RPMI7951 (cell line): ENCODE measurements around the gene ACBD4. TPM values are rescaled to one million over a fixed set of nuclear protein-coding genes. Genes with fewer than 3 reads are reported as not detected.
"Not testable (repeated sequence)": the region's sequence is repeated elsewhere in the genome, so short reads cannot be mapped to it uniquely, and the experiment has no call there.

ENCODE experiments used
- DNase-seq: peaks from one replicate; pipeline ENCODE4 v3.0.0-alpha.2; 2012; ENCODE audit warnings: low read depth
- total RNA-seq: library from RNA; depleted of rRNA; stranded (reverse); fragments of >200 nt; shearing (Covaris generic); gene quantifications from 2 replicates; pipeline ENCODE4 v1.2.3, GENCODE V29; 2014

The ACBD4 gene
- total RNA-seq, 1 experiment from 2014 or later = 1.1 TPM

DNA sequence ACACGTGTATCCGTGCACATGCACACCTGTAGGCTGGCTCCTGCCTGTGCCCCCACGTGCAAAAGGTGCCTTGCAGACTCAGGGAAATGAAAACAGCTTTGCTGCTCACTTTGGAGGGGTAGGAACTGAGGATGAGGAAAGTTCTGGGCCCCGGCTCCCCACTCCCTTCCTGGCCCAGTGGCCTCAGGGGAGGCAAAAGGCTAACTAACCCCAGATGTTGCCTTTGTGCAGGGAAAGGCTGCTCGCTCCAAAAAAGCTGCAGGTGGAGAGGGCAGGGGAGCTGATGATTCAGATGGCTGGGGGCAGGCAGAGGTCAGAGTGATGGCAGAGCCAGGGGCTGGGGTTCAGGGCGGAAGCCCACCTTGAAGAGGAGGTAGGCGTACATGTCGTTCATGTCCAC lies 15.5 kb upstream of the ACBD4 start:
- DNase-seq = no peak

DNA sequence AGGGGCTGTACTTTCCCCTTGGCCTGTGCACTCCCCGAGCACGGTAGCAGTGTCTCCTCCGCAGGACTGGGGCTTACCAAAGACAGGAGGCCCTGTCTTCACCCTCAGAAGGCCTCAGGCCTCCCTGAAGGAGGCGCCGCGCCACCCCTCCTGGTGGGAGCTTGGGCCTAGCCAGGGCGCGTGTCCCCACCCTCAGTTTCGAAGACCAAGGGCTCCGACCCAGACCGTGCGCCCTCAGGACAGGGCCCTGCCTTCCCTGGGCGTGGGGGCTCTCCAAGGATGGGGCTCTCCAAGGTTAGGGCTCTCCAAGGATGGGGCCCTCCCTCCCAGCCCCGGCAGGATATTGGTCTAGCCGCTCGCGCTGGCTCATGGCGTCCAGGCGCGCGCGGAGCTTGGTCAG lies 14.9 kb upstream of the ACBD4 start:
- DNase-seq = no peak

DNA sequence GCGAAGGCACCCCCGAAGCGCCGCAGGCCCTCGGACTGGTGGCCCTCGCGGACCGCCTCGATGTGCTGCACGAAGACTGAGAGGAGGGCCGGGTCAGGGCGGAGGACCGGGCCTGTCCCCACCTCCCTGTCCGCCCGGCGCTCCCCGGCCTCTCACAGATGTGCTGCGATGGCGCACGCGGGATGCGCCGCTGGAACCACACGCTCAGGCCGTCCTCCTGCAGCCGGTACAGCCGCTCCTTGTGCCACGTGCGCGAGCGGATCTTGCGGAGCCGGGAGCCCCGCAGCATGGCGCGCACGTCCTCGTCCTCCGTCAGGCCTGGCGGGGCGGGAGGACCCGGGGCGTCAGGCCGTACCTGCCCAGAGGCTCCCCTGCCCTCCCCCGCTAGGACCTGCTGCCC lies 14.4 kb upstream of the ACBD4 start:
- no peak for DNase-seq

DNA sequence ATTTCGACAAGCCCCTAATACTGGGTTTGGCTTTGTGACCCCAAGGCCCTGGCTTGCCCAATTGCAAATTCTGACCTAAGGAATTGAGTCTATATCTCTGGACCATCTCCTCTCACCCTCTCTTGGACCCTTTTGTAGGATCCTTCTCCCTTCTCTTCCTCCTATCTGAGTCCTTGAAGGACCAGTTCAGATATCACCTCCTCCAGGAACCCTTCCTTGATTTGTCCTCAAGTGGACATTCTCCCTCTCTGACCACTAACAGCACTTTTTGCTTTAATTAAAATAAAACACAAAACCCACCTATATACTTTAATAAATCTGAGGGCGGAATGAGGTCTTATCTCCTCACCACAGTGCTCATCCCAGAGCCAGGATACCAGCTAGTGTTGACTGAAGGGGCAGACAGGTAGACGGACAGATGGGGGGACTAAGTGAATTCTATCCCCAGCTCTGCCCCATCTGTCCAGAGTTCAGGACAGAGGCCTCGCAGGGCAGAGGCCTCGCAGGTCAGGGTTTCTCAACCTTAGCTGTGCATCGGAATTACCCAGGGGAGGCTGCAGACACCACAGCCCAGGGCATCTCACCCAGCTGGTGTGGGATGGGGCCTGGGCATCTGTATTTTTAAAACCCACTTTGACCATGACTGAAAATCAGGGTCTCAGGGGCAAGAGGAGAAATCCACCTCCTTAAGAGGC lies 12.3 kb upstream of the ACBD4 start:
- no peak for DNase-seq

DNA sequence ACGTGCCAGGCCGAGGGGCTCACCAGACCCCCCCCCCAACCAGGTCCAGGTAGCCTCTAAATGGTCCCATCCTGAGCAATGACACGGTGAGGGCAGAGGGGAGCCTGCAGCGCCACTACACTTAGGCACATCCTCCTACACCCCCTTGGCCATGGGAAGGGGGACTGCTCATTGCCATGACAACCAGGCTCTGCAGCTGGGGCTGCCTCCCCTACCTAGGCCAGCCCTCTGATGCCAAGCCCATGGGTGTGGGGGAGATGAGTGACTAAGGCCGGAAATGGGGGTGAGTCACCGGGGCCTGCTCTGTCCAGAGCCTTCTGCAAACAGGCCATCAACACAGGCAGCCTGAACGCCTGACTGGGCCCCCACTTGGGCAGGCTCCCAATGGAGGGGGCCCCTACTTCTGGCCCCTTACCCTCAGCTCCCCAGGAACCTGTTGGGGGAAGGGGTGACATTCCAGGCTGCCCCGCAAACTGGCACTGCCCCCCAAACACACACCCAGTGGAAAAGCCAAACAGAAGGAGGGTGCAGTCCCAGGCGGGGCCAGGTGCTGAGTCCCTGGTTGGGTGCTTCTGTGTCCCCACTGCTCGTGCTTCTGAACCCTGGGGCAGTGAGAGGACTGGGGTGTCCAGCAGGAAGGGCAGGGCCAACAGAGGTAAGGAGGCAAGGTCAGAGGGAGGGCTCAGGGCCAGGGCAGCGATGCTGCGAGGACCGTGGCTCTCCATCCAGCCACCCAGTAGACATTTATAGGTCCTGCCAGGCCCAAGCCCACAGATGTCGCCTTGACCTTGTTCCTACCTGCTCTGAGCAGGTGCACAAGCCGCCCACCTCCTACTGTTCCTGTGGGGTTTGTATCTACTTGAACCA lies 11.3 kb upstream of the ACBD4 start:
- DNase-seq = peak; percentile 92

DNA sequence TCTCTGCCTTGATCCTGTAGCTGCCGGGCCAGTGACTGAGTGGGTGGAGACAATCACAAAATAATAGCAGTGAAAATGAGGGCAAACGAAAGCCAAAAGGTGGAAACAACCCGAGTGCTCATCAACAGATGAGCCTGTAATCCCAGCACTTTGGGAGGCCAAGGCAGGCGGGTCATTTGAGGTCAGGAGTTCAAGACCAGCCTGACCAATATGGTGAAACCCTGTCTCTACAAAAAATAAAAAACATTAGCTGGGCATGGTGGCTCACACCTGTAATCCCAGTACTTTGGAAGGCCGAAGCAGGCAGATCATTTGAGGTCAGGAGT lies 10.7 kb upstream of the ACBD4 start:
- DNase-seq = not testable (repeated sequence)

DNA sequence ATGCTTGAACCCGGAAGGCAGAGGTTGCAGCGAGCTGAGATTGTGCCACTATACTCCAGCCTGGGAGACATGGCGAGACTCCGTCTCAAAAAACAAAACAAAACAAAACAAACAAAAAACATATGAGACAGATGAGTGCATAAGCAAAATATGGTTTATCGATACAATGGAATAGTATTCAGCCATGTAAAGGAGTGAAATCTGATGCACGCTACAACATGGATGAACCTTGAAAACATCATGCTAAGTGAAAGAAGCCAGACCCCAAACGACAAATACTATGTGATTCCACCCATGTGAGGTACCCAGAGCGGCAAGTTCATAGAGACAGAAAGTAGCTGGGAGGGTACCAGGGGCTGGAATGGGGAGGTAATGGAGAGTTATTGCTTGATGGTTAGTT lies 10.0 kb upstream of the ACBD4 start:
- DNase-seq = no peak

DNA sequence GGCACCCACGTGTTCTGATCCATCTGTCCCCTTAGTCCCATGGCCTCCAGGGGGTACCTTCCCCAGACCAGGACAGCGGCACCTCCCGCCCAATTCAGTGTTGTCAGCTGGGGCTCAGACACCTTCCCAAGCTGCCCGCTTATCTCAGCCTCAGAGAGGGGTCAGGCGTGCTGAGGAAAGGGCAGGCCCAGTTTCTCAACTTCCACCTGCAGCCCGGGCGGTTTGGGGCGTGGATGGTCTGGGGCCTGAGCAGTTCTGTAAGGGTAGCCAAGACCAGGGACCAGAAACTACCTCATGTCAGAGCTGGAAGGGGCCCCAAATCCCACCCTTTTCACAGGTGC lies 8.3 kb upstream of the ACBD4 start:
- no peak for DNase-seq

DNA sequence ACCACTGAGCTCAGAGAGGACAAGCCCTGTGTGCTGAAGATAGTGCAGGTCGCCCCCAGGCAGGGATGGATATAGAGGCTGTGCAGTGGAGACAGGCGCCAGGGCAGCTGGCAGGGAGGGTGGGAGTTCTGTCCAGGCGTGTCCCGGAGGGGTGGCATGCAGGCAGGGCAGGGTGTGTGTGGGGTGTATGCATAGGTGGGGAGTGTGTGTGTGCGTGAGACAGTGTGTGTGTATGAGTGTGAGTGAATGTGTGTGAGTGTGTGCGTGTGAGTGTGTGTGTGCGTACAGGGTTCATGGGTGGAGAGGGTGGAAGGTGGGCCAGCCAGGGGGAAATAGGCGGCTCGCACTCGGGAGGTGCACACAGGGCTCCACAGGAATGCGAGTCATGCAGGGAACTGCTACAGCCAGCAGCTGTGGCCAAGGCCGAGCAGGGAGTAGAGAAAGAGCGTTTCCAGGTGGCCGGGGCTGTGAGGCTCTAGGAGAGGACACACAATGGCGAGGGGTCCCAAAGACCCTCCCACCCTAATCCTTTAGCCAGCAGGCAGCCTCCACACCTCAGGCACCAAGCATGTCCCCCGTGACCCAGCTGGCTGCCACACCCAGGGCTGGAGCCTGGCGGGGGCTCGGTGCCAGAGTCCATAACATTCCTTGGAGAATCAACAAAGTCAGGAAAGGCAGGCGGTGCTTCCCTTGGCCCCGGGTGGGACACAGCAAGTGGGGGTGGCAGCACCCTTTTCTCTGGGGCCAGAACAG lies 7.8 kb upstream of the ACBD4 start:
- DNase-seq = no peak

DNA sequence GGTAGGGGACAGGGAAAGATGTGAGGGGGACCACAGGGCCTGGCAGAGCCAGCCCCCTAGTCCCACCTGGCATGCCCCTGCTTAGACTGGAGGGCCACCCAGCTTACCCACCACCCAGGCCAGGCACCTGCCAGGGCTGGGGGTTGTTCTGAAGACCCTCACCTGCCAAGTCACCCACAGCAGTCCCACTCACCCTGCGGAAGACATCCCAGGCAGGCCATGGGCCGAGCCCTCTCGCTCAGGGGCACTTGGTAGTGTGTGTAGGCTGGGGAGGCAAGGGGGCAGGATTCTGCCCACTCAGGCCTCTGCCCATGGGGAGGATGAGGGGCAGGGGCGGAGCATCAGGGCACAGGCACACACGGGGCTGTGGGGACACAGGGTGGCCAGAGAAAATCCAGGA lies 7.2 kb upstream of the ACBD4 start:
- DNase-seq = no peak

DNA sequence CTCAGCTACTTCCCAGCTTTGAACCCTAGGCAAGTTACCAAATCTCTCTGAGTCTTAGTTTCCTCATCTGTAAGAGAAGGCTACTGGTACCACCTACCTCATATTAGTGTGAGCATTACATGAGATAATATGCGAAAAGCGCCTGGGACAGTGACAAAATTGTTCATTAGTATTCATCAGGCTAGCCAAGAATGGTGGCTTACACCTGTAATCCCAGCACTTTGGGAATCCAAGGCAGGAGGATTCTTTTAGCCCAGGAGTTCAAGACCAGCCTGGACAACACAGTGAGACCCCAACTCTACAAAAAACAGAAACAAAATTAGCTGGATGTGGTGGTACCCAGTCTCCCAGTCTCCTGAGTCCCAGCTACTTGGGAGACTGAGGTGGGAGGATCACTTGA lies 6.5 kb upstream of the ACBD4 start:
- no peak for DNase-seq

DNA sequence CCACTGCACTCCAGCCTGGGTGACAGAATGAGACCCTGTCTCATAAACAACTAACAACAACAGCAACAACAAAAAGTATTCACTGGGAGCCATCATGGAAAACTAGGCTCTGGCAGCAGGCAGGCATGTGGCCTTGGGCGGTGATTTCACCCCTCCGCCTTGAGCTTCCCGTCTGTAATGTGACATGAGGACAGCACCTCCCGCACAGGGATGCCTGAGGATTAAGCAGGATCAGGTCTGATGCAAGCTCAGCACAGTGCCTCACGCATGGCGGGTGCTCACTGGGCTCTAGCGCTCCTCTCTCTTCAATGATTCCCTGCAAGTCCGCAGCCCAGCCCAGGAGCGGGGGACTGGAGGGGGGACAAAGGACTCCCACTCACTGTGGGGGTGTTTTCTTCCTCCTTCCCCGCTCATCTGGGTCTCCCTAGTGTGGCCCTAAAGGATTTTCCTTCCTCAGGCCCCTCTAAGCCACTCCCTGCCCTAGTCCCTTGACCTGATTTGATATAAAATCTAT lies 6.0 kb upstream of the ACBD4 start:
- DNase-seq = no peak

DNA sequence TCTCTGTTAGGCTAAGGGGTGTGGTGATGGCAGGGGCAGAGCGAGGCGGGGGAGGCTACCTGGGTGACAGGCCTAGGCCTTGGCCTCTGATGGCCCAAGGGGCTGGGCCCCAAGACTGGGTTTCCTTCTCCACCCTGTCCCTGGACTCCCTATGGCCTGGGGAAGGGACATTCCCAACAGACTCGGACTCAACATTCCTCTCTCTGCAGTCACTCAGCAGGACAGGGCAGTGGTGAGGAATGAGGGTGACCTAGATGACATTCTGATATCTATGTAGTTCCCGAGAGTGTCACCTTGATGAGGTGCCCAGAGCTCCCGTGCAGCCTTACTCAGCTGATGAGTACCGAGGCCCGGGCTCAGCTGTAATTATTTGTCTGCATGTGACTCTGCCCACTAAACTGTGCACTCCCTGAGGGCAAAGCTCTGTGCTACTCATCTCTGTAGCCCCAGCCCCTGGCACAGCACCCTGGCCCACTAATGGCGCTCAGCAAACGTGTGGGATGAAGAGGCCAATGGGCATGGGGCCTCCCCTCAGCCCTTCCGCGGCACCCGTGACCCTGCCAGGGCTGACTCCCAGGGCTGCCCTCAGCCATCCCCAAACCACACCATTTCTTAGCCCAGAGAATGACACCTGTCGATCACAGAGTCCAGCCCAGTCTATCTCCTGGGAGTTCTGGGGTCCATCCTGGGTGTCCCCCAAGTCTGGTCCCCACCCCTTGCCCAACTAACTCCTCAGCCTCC lies 5.4 kb upstream of the ACBD4 start:
- peak; percentile 38 for DNase-seq

DNA sequence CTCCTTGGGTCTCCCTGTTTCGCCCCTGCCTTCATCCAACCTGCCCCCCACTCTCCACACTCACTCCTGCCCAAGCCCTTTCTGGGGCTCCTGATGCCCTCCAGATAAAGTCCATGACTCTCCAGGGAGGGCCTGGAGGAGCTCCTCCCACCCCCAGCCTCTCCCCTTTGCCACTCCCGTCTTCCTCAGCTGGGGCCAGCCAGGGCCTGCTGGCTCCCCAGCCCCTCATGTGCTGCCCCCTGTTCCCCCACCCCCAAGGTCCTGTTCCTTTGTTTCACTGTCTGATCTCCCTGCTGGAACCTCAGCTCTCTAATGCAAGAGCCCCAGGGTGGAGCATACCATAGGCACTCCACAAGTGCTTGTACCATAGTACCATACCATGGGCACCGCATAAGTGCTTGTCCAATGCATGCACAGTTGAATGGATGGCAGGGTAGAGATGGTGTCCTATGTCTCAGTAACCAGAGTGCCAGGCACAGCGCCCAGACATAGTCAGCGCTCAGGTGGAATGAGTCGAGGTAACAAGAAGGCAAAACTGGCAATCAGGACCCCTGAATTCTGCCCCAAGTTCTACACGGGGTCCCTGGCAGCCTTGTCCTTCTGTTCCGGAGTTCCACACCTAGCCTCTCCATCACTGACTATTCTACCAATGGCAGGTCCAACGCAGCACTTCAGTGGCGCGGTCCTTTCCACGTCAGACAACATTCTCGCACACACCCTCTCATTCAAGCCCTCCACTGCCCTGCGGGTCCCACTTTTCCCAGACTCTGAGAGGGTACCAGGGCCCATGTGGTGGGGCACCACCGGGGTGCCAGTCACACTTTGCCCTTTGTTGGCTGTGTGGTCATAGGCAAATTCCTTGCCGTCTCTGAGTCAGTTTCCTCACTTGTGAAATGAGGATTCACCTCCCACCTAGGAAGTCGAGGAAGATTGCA lies 4.5 kb upstream of the ACBD4 start:
- no peak for DNase-seq

DNA sequence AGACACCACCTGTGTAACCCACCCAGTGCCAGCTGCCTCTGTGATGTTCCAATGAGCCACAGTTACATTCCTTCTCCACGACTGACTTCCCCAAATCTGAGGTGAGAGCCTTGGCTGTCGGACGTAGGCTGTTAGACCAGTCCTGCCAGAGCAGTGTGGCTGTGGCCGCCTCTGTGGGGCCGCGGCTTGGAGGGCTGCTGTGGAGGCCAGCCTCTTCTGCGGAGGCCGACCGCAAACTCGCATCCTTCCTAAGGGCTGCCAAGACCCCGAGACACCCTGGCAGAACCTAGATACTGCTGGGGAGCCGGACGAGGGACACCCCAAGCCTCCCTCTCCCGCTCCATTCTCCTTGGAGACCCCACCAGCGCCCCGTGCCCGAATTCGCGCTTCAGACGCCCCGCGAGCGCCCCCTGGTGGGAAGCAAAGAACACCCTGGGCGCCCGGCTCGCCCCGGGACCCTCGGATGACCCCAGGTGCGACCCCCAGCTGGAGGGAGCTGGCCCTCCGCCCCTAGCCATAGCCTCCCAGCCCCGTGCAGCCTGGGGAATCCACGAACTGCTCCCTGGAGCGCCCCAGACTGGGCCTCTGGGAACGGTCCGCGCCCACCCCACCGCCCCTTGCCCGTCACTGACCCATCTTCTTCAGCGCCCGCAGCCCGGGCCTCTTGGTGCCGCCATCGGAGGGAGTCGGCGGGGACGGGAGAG lies 3.7 kb upstream of the ACBD4 start:
- no peak for DNase-seq

DNA sequence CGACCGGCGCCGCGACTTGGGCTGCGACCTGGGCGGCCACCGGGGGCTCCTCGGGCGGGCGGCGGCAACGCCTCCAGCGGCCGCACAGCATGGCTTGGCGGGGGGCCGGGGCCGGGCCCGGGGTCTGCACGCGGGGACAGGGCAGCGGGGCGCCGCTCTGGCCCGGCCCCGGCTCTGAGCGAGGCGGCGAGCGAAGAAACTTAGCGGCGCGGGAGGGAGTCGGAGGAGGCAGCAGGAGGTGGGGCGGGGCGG lies 3.2 kb upstream of the ACBD4 start, which contains the start of gene PLCD3:
Gene PLCD3, minus strand, starts transcription at position 196 of the 252 bp plus-strand sequence. Its CDS starts 105 bp downstream, at position 91.
- DNase-seq = no peak

DNA sequence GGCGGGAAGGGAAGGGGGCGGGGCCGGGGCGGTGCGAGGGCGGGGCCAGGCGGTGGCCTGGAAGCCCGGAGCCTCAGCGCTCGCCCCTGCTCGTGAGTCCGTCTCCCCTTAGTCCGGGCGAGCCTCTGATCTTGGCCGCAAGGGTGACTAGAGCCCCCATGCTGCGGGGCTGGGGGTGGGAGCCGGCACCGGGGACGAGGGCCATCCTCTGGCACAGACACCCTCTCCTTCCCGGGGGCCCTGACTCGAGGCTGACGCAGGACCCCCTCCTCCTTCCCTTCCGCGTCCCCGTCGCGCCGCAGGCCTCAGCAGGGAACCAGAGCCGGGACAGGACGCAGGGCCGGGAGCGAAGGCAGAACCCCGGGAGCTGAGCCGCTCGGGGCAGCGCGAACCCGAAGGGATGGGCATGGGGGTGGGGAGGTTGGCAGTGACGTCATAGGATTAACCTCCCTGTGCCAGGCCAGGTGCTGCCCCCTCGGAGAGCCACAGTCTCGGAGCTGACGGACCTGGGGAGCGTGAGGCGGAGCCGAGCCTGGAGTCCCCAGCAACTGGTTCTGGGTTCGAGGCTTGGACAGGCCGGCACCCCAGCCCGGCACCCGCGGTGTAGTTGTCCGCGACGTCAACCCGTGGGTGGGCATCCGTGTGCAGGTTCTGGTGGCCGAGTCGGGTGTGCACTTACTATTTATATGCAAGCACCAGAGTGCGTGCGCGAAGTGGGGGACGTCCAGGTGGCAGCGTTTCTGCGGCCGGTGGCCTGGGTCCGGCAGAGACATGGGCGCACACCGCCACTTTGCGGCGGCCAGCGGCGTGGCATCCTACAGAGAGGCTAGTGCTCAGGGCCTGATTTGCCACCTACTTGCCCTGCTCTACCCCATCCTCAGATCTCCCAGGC lies 2.7 kb upstream of the ACBD4 start:
- DNase-seq = peak; percentile 73

DNA sequence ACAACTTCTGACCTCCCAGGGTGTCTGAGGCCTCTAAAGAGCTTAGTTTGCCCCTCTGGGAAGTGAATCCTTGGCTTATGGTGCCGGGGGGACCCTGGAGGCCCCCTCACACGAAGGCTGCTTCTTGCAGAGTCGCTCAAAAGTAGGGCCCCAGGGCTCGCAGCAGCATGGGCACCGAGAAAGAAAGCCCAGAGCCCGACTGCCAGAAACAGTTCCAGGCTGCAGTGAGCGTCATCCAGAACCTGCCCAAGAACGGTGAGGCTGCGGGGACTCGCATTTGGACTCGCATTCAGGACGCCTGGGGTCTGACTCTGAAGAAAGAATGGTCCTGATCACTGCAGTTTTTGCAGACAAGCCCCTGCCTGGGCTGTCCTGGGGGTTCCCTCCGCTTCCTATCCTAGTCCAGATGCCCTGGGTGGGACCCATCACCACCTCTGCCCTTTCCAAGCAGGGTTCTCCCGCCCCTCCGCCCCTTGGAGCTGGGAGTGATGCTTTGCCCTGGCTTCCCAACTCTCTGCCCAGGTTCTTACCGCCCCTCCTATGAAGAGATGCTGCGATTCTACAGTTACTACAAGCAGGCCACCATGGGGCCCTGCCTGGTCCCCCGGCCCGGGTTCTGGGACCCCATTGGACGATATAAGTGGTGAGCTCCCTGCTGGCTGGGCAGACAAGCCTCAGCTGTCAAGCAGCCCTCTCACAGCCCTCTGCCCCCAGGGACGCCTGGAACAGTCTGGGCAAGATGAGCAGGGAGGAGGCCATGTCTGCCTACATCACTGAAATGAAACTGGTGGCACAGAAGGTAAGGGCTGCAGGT lies 698 bp downstream of the ACBD4 start:
- DNase-seq = no peak
